Loucy (cell line): ENCODE data around the gene LEPR.

ENCODE experiments used
- H2AFZ ChIP-seq: fragments of 200-600 bp; sonication (generic); 2 replicates; pipeline ENCODE4 v1.6.0; 2016; ENCODE audit warnings: antibody characterized with exemption, mild to moderate bottlenecking, low read length, moderate library complexity
- H3F3A ChIP-seq: fragments of 200-600 bp; 2 replicates; pipeline ENCODE4 v1.6.0; 2016; ENCODE audit warnings: antibody characterized with exemption, low read depth, mild to moderate bottlenecking
- H3K27me3 ChIP-seq: fragments of 200-600 bp; sonication (generic); 2 replicates; pipeline ENCODE4 v1.6.1; 2014; ENCODE audit warnings: low read length, mild to moderate bottlenecking; ENCODE audit not compliant: insufficient read depth, poor library complexity, severe bottlenecking
- H3K36me3 ChIP-seq: fragments of 200-600 bp; sonication (generic); 2 replicates; pipeline ENCODE4 v1.6.1; 2016; ENCODE audit warnings: low read length; ENCODE audit not compliant: insufficient read depth
- H3K4me1 ChIP-seq: fragments of 200-600 bp; sonication (generic); 2 replicates; pipeline ENCODE4 v1.5.1; 2014; ENCODE audit warnings: low read length, mild to moderate bottlenecking; ENCODE audit not compliant: insufficient read depth, poor library complexity, severe bottlenecking
- H3K4me2 ChIP-seq: fragments of 200-600 bp; sonication (generic); 2 replicates; pipeline ENCODE4 v1.6.0; 2014; ENCODE audit warnings: antibody characterized with exemption, low read length, low read depth, mild to moderate bottlenecking; ENCODE audit not compliant: poor library complexity, severe bottlenecking
- H3K4me3 ChIP-seq: fragments of 200-600 bp; sonication (generic); 2 replicates; pipeline ENCODE4 v1.5.1; 2014; ENCODE audit warnings: low read length, mild to moderate bottlenecking, mixed read lengths; ENCODE audit not compliant: poor library complexity, severe bottlenecking
- H3K79me2 ChIP-seq: fragments of 200-600 bp; sonication (generic); 2 replicates; pipeline ENCODE4 v1.6.1; 2014; ENCODE audit warnings: low read length; ENCODE audit not compliant: insufficient read depth
- H3K9ac ChIP-seq: fragments of 200-600 bp; sonication (generic); 2 replicates; pipeline ENCODE4 v1.6.0; 2014; ENCODE audit warnings: mild to moderate bottlenecking, low read depth, low read length, moderate library complexity; ENCODE audit not compliant: poor library complexity, severe bottlenecking
- H3K9me2 ChIP-seq: fragments of 200-600 bp; sonication (generic); replicated peaks from 2 replicates; pipeline ENCODE4 v1.6.1; 2016; ENCODE audit warnings: low read depth, low read length, mixed read lengths
- H3K9me3 ChIP-seq: fragments of 200-600 bp; sonication (generic); 2 replicates; pipeline ENCODE4 v1.6.1; 2014; ENCODE audit warnings: mild to moderate bottlenecking, antibody characterized with exemption, low read length, low read depth; ENCODE audit not compliant: insufficient read depth
- H4K20me1 ChIP-seq: fragments of 200-600 bp; sonication (generic); 2 replicates; pipeline ENCODE4 v1.6.0; 2014; ENCODE audit warnings: antibody characterized with exemption, low read length, mild to moderate bottlenecking; ENCODE audit not compliant: insufficient read depth, poor library complexity, severe bottlenecking
- EZH2phosphoT487 ChIP-seq: fragments of 200-600 bp; IDR thresholded peaks from 2 replicates; pipeline ENCODE4 v1.6.1; 2018; ENCODE audit warnings: antibody characterized with exemption, mild to moderate bottlenecking, moderate library complexity, borderline replicate concordance
- TF ChIP-seq, protein P1 (sequence below): fragments of 200-600 bp; sonication (generic); conservative IDR thresholded peaks from 2 replicates; pipeline ENCODE4 v1.5.1; 2014; ENCODE audit warnings: mild to moderate bottlenecking, antibody characterized with exemption, low read length

LEPR gene

DNA sequence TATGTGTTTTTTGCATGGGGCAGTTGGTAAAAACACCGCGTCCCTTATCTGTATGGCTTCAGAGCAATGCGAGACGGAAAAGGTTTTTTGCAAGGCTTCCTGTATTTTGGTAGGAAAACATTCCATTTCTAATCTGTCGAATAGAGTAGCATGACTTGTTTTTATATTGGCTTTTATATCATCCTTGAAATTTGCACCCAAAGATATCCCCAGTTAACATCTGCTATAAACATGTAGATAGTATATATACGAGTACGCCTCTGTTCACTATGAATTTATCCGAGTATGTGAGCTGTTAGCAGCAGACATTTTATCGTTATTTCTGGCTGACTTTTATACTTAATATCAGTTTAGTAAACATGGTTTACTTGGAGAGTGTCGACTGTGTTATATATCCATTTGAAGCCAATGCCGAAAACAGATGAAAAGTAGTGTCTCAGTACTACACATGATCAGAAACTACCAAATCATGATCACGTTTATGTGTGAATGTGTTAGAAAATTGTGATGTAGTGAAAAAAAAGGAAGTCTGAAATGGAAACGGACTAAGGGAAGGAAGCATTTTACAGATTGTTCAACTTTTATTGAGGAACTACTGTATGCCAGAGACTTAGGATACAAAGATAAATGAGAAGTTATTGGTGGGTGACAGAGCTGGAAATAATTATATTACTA, 1.0 kb downstream of the LEPR start:
- peaks cover 57% of the 10 kb centered on the region for H3K4me1 ChIP-seq

DNA sequence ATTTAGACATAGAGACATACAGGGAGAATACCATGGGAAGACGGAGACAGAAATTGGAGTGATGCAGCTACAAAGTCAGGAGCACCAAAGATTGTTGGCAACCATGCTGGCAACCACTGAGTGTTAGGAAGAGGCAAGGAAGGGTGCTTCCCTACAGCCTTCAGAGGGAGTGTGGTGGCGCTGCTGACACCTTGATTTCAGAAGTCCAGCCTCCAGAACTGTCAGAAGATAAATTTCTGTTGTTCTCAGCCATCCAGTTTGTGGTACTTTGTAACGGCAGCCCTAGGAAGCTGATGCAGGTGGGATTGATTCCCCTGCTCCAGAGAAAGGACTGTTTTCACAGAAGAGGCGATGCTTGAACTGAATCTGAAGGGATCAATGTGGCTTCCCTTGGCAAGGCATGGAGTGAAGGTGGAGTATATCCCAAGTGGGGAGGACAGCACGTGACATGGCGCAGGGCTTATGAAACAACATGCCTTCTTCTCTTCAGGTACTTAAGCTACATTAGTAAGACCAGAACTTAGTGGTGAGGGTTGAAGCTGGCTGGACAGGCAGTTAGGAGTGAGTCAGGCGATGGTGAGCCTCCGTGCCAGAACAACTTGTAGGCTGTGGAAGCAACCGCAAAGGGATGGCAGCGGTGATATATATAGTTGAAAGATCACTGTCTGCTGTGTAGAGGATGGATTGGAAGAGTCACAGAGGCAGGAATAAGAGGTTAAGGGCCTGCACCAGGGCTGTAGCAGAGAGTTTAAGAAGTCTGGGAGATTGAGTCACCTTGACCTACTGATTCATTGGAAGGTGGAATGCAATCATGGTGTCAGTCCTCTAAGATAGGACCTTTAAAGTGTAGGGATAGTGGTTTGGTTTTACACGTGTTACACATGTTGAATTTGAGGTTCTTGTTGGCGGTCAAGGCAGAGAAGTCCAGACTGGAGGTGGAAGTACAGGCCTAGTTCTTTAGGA, 2.1 kb downstream of the LEPR start:
- H3K4me3 ChIP-seq, result peak overlapping the region; percentile 95
- H4K20me1 ChIP-seq, result peaks cover 17% of the 10 kb centered on the region
- peaks cover 12% of the 10 kb centered on the region; the same call in 1 of the 2 replicates for H3K36me3 ChIP-seq
- H3K4me2 ChIP-seq, result peak overlapping the region; percentile 95
- H3K4me1 ChIP-seq, result peaks cover 57% of the 10 kb centered on the region
- H3K9ac ChIP-seq, result peak overlapping the region; percentile 97
- no peaks in the 10 kb centered on the region for H3K9me2 ChIP-seq
- no peak overlapping the region for H2AFZ ChIP-seq
- H3K79me2 ChIP-seq, result peaks cover 46% of the 10 kb centered on the region
- H3K9me3 ChIP-seq, result no peaks in the 10 kb centered on the region
- H3K27me3 ChIP-seq, result no peaks in the 10 kb centered on the region
- TF ChIP-seq EZH2phosphoT487, result no peak
- TF ChIP-seq, protein P1, sequence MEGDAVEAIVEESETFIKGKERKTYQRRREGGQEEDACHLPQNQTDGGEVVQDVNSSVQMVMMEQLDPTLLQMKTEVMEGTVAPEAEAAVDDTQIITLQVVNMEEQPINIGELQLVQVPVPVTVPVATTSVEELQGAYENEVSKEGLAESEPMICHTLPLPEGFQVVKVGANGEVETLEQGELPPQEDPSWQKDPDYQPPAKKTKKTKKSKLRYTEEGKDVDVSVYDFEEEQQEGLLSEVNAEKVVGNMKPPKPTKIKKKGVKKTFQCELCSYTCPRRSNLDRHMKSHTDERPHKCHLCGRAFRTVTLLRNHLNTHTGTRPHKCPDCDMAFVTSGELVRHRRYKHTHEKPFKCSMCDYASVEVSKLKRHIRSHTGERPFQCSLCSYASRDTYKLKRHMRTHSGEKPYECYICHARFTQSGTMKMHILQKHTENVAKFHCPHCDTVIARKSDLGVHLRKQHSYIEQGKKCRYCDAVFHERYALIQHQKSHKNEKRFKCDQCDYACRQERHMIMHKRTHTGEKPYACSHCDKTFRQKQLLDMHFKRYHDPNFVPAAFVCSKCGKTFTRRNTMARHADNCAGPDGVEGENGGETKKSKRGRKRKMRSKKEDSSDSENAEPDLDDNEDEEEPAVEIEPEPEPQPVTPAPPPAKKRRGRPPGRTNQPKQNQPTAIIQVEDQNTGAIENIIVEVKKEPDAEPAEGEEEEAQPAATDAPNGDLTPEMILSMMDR, result 0 out of 2 replicates have a peak, but pooled peaks have one; percentile 12
- H3F3A ChIP-seq, result no peaks in the 10 kb centered on the region

More for the DNA sequence above, 1.0 kb downstream of the LEPR start:
- Histone ChIP-seq H3K9me2 (no peaks in the 10 kb centered on the region), H3K4me2 (peak overlapping the region; percentile 95), H3K36me3 (peaks cover 9% of the 10 kb centered on the region; the same call in 1 of the 2 replicates), H3K9ac (peak overlapping the region; percentile 97), H3F3A (no peaks in the 10 kb centered on the region), H3K27me3 (no peaks in the 10 kb centered on the region), H3K4me3 (peak overlapping the region; percentile 95), H3K9me3 (no peaks in the 10 kb centered on the region), H3K79me2 (peaks cover 46% of the 10 kb centered on the region), H2AFZ (peak overlapping the region; percentile 76), H4K20me1 (peaks cover 17% of the 10 kb centered on the region)
- TF ChIP-seq, protein P1, result no peak
- no peak for TF ChIP-seq EZH2phosphoT487

DNA sequence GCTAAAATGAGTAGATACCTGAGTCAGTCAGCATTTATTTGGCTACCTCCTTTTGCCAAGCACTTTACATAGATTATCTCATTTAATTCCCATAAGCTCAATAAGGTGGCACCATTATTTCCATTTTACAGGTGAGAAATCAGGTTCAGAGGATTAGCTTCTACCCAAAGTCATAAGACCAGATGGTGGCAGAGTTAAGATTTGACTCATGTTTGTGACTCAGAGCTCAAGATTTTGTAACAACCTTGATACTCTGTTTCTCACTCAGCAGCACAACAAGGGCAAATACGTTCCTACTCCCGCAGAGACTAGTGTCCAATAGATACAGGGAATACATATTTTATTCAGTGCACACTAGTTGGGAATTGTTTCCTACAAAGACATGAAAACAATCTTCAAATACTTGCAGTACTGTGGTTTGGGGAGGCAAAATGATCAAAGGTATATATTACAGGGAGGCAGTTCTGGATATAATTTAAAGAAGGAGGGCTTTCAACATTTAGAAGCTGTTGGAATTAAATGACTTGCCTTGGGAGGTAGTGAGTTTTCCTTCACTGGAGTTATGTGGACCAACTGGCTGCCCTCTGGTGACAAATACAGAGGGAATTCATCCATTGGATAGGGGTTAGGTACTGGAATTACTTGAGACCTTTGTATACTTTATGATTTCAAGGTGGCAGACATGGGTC, 3.6 kb downstream of the LEPR start:
- no peak for TF ChIP-seq EZH2phosphoT487
- TF ChIP-seq, protein P1, result no peak
- H3K4me1 ChIP-seq, result peaks cover 61% of the 10 kb centered on the region
- no peaks in the 10 kb centered on the region for H3K9me2 ChIP-seq
- H3K79me2 ChIP-seq, result peaks cover 48% of the 10 kb centered on the region
- H4K20me1 ChIP-seq, result peaks cover 17% of the 10 kb centered on the region
- no peaks in the 10 kb centered on the region for H3K9me3 ChIP-seq
- H2AFZ ChIP-seq, result no peak overlapping the region
- H3K4me3 ChIP-seq, result peak overlapping the region; percentile 95
- H3K9ac ChIP-seq, result peak overlapping the region; percentile 0
- H3K27me3 ChIP-seq, result no peaks in the 10 kb centered on the region
- no peaks in the 10 kb centered on the region for H3F3A ChIP-seq
- H3K36me3 ChIP-seq, result peaks cover 12% of the 10 kb centered on the region; the same call in 1 of the 2 replicates
- peak overlapping the region; percentile 95 for H3K4me2 ChIP-seq
